Brain microvascular endothelial cell (primary cell): Measurements from ENCODE around the gene PRR12.
A peak's percentile ranks its signal among the peaks of the same experiment; 100 is the strongest.

Experiments
- DNase-seq: peaks from one replicate; pipeline ENCODE4 v3.0.0-alpha.2; 2020
- H3K27ac ChIP-seq: fragments of 250-450 bp; sonication (Bioruptor Pico); 2 replicates; pipeline ENCODE4 v1.5.1; 2020; ENCODE audit warnings: mild to moderate bottlenecking, moderate library complexity
- H3K27me3 ChIP-seq: fragments of 250-450 bp; sonication (Bioruptor Pico); replicated peaks from 2 replicates; pipeline ENCODE4 v1.5.1; 2020; ENCODE audit warnings: mild to moderate bottlenecking
- H3K36me3 ChIP-seq: fragments of 250-450 bp; sonication (Bioruptor Pico); replicated peaks from 2 replicates; pipeline ENCODE4 v1.5.1; 2020; ENCODE audit warnings: mild to moderate bottlenecking
- H3K4me3 ChIP-seq: 2 replicates; pipeline ENCODE4 v1.5.1; 2011; ENCODE audit warnings: low read depth, mild to moderate bottlenecking, control low read depth, low read length, moderate library complexity
- CTCF ChIP-seq: IDR thresholded peaks from 2 replicates; pipeline ENCODE4 v1.5.1; 2011; ENCODE audit warnings: low read depth, mild to moderate bottlenecking, moderate library complexity, low read length, control low read depth, inconsistent platforms; ENCODE audit errors: missing control alignments
- in situ Hi-C: cut with HindIII; loops from 2 replicates; pipeline ENCODE4 v1.10.0; 2017; ENCODE audit warnings: low sequenced_read_pairs, low pct_ligation_motif_present

The PRR12 gene

GRCh38 chr19:49666120-49666444 lies 75.1 kb downstream of the PRR12 start:
- peak; percentile 29 for TF ChIP-seq CTCF
- in situ Hi-C loops, result no loop called here
- Histone ChIP-seq H3K36me3 (peaks cover 20% of the 10 kb centered on the region), H3K27ac (peak overlapping the region; percentile 26), H3K27me3 (no peaks in the 10 kb centered on the region), H3K4me3 (peak overlapping the region; percentile 92)
- DNase-seq, result no peak

GRCh38 chr19:49667473-49667872 lies 76.5 kb downstream of the PRR12 start:
- in situ Hi-C loops, result no loop called here
- Histone ChIP-seq H3K4me3 (no peak overlapping the region), H3K27ac (no peak overlapping the region), H3K36me3 (peaks cover 7% of the 10 kb centered on the region), H3K27me3 (no peaks in the 10 kb centered on the region)
- no peak for TF ChIP-seq CTCF
- DNase-seq, result no peak

GRCh38 chr19:49669516-49669915 lies 78.5 kb downstream of the PRR12 start:
- Histone ChIP-seq H3K27ac (no peak overlapping the region), H3K27me3 (no peaks in the 10 kb centered on the region), H3K4me3 (no peak overlapping the region), H3K36me3 (no peaks in the 10 kb centered on the region)
- in situ Hi-C loops, result no loop called here
- no peak for DNase-seq
- no peak for TF ChIP-seq CTCF

- peak; percentile 52 for DNase-seq
- Histone ChIP-seq H3K36me3 (no peaks in the 10 kb centered on the region), H3K27ac (no peak overlapping the region), H3K27me3 (no peaks in the 10 kb centered on the region), H3K4me3 (peak overlapping the region; percentile 32)
- TF ChIP-seq CTCF, result peak; percentile 98
- in situ Hi-C loops, result no loop called here
Measured at GRCh38 chr19:49672131-49672919, 81.3 kb downstream of the PRR12 start.
